CD14-positive monocyte (primary cell): ENCODE data around the gene PHLPP1. TPM values are rescaled to one million over a fixed set of nuclear protein-coding genes. Genes with fewer than 3 reads are reported as not detected.

Source experiments
- DNase-seq, 3 donors: peaks; one replicate each; pipeline ENCODE4 v3.0.0-alpha.2; 2011 to 2022
- H2AFZ ChIP-seq: 2 replicates; pipeline ENCODE4 v1.6.0; 2012; ENCODE audit warnings: mild to moderate bottlenecking, low read depth, low read length, inconsistent platforms; ENCODE audit not compliant: insufficient read depth, poor library complexity, severe bottlenecking
- H3K27ac ChIP-seq, 2 donors: 1 replicate in 1 of 2; 2 replicates in 1 of 2; pipeline ENCODE4 v1.5.1; 2012 to 2013; ENCODE audit warnings: low read length in 2 of 2, control low read depth in 1 of 2, inconsistent platforms in 1 of 2, low read depth in 1 of 2, mild to moderate bottlenecking in 1 of 2
- H3K27me3 ChIP-seq, 2 donors: one replicate each; pipeline versions ENCODE4 v1.6.0 to v1.6.1; 2011 to 2013; ENCODE audit warnings: low read length in 2 of 2; ENCODE audit not compliant: control insufficient read depth in 2 of 2, insufficient read depth in 2 of 2
- H3K36me3 ChIP-seq, 2 donors: replicated peaks in 1 of 2; 1 replicate in 1 of 2; 2 replicates in 1 of 2; pipeline versions ENCODE4 v1.5.1 to v1.6.1; 2012 to 2013; ENCODE audit warnings: low read length in 2 of 2, control low read depth in 1 of 2, inconsistent platforms in 1 of 2, mild to moderate bottlenecking in 1 of 2; ENCODE audit not compliant: insufficient read depth in 2 of 2, control insufficient read depth in 1 of 2
- H3K4me1 ChIP-seq, 2 donors: 1 replicate in 1 of 2; 2 replicates in 1 of 2; pipeline versions ENCODE4 v1.5.1 to v1.6.1; 2012 to 2013; ENCODE audit warnings: low read length in 2 of 2, control low read depth in 1 of 2, inconsistent platforms in 1 of 2, mild to moderate bottlenecking in 1 of 2, moderate library complexity in 1 of 2; ENCODE audit not compliant: insufficient read depth in 2 of 2, control insufficient read depth in 1 of 2
- H3K4me2 ChIP-seq: replicated peaks from 2 replicates; pipeline ENCODE3; 2012; ENCODE audit warnings: low read length, moderate library complexity, mild to moderate bottlenecking; ENCODE audit not compliant: poor library complexity, severe bottlenecking; ENCODE audit errors: extremely low read depth
- H3K4me3 ChIP-seq, 3 experiments: fragments of 200-600 bp in 1 of 3; sonication (generic) in 1 of 3; replicated peaks in 1 of 3; 1 replicate in 2 of 3; 2 replicates in 1 of 3; pipeline ENCODE4 v1.5.1; 2011 to 2013; ENCODE audit warnings: low read length in 3 of 3, mild to moderate bottlenecking in 3 of 3, control low read depth in 2 of 3, low read depth in 2 of 3, inconsistent platforms in 1 of 3, moderate library complexity in 1 of 3
- H3K79me2 ChIP-seq: 2 replicates; pipeline ENCODE4 v1.6.0; 2012; ENCODE audit warnings: mild to moderate bottlenecking, control low read depth, inconsistent platforms, low read length, moderate library complexity; ENCODE audit not compliant: insufficient read depth
- H3K9ac ChIP-seq: 2 replicates; pipeline ENCODE4 v1.6.0; 2017; ENCODE audit warnings: low read length, mild to moderate bottlenecking; ENCODE audit not compliant: insufficient read depth, poor library complexity, severe bottlenecking
- H3K9me3 ChIP-seq, 2 donors: replicated peaks in 1 of 2; 1 replicate in 1 of 2; 2 replicates in 1 of 2; pipeline versions ENCODE4 v1.5.1 to v1.6.1; 2012 to 2013; ENCODE audit warnings: low read length in 2 of 2, control low read depth in 1 of 2; ENCODE audit not compliant: control insufficient read depth in 1 of 2, insufficient read depth in 1 of 2
- H4K20me1 ChIP-seq: 2 replicates; pipeline ENCODE4 v1.6.0; 2012; ENCODE audit warnings: mild to moderate bottlenecking, low read length, control low read depth, moderate library complexity; ENCODE audit not compliant: insufficient read depth
- H3K27ac Mint-ChIP-seq, 7 donors: one replicate each; pipeline ENCODE4 v1.8.0; 2020; ENCODE audit warnings: mild to moderate bottlenecking in 7 of 7, mixed read lengths in 7 of 7, moderate library complexity in 6 of 7, inconsistent platforms in 2 of 7
- H3K27me3 Mint-ChIP-seq, 3 donors: one replicate each; pipeline ENCODE4 v1.8.0; 2021 to 2022; ENCODE audit warnings: low read depth in 3 of 3, mild to moderate bottlenecking in 3 of 3, mixed read lengths in 3 of 3, moderate library complexity in 3 of 3, inconsistent platforms in 1 of 3
- H3K36me3 Mint-ChIP-seq, 2 donors: one replicate each; pipeline ENCODE4 v1.8.0; 2020; ENCODE audit warnings: mixed read lengths in 2 of 2, inconsistent platforms in 1 of 2, mild to moderate bottlenecking in 1 of 2
- H3K4me1 Mint-ChIP-seq: one replicate; pipeline ENCODE4 v1.8.0; 2020; ENCODE audit warnings: mild to moderate bottlenecking, mixed read lengths
- H3K4me3 Mint-ChIP-seq, 2 donors: one replicate each; pipeline ENCODE4 v1.8.0; 2020; ENCODE audit warnings: mild to moderate bottlenecking in 2 of 2, mixed read lengths in 2 of 2, moderate library complexity in 1 of 2
- H3K9me3 Mint-ChIP-seq, 7 donors: one replicate each; pipeline ENCODE4 v1.8.0; 2020 to 2022; ENCODE audit warnings: mixed read lengths in 7 of 7, mild to moderate bottlenecking in 6 of 7, moderate library complexity in 6 of 7, inconsistent platforms in 2 of 7
- WGBS: methylation state at CpG from one replicate; pipeline ENCODE4 v1.1.5; 2013; ENCODE audit warnings: missing lambda C conversion rate; ENCODE audit not compliant: insufficient coverage; 5-methylcytosine and 5-hydroxymethylcytosine counted together
- intact Hi-C, 2 donors: fragments of 100-400 bp; cut with micrococcal nuclease; formaldehyde crosslinking; loops; one replicate each; pipeline versions ENCODE4 v1.15.0 to v1.15.1; 2023
- polyA plus RNA-seq, 3 donors: library from polyadenylated mRNA; depleted of rRNA in 1 of 3; unstranded in 2 of 3; stranded (reverse) in 1 of 3; fragments of 300-500 nt in 2 of 3; fragments of >200 nt in 1 of 3; fragmentation: Illumina TruSeq in 2 of 3; gene quantifications; 1 replicate in 2 of 3; 2 replicates in 1 of 3; pipeline ENCODE4 v1.2.3, GENCODE V29; 2012 to 2021
- TF ChIP-seq, protein P1 (sequence below): fragments of 200-600 bp; IDR thresholded peaks from one replicate; pipeline ENCODE4 v1.8.0; 2022; ENCODE audit warnings: antibody characterized with exemption, mild to moderate bottlenecking

The PHLPP1 gene
- polyA plus RNA-seq, 3 donors: 0.04 to 2.0 (median 0.55) TPM

DNA sequence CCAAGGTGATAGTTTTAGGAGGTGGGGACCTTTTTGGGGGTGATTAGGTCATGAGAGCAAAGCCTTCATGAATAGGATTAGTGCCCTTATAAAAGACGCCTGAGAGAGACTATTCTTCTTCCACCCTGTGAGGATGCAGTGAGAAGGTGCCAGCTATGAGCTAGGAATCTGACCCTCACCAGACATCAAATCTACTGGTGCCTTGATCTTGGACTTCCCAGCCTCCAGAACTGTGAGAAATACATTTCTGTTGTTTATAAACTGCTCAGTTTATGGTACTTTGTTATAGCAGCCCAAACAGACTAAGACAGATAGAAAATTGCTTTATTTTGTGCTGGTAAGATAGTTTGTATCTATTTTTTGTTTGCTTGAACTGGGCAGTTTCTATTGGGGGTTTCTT, 40.1 kb downstream of the PHLPP1 start:
- Histone ChIP-seq H2AFZ (no peak overlapping the region), H4K20me1 (no peaks in the 10 kb centered on the region), H3K27me3 (no peaks in the 10 kb centered on the region), H3K79me2 (peaks cover 9% of the 10 kb centered on the region), H3K4me3 (no peak overlapping the region), H3K27ac (no peak overlapping the region), H3K36me3 (no peaks in the 10 kb centered on the region), H3K4me1 (no peaks in the 10 kb centered on the region), H3K9me3 (no peaks in the 10 kb centered on the region), H3K9ac (no peak overlapping the region), H3K4me2 (no peak overlapping the region)
- Mint-ChIP-seq H3K36me3 (no peaks in the 10 kb centered on the region), H3K27me3 (peaks cover 0 to 2% (median 0%) of the 10 kb centered on the region in 3 donors), H3K27ac (no peak overlapping the region), H3K9me3 (peaks cover 0 to 3% (median 0%) of the 10 kb centered on the region in 7 donors), H3K4me1 (no peaks in the 10 kb centered on the region), H3K4me3 (no peak overlapping the region)
- TF ChIP-seq, protein P1, sequence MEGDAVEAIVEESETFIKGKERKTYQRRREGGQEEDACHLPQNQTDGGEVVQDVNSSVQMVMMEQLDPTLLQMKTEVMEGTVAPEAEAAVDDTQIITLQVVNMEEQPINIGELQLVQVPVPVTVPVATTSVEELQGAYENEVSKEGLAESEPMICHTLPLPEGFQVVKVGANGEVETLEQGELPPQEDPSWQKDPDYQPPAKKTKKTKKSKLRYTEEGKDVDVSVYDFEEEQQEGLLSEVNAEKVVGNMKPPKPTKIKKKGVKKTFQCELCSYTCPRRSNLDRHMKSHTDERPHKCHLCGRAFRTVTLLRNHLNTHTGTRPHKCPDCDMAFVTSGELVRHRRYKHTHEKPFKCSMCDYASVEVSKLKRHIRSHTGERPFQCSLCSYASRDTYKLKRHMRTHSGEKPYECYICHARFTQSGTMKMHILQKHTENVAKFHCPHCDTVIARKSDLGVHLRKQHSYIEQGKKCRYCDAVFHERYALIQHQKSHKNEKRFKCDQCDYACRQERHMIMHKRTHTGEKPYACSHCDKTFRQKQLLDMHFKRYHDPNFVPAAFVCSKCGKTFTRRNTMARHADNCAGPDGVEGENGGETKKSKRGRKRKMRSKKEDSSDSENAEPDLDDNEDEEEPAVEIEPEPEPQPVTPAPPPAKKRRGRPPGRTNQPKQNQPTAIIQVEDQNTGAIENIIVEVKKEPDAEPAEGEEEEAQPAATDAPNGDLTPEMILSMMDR: no peak
- intact Hi-C loops: no loop called here
- DNase-seq: no peak
- no CpG with 5 or more reads among the region's 1 CpG for WGBS

DNA sequence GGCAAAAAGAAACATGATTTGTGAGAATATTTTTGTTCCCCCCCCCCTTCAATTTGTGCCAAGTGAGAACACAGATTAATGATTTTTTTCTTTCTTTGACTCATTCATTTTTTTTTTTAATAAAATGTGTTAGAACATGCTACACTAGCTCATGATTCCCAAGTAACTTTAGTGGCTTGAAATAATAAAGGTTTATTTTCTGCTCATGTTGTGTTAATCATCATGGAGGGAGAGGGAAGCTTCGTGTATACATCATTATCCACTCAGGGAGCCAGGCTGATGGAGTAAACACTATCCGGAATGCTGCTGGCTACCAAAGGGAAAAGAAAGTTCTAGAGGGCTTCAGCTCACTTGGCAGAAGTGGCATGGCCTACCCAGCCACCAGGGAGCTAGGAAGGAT, 40.6 kb downstream of the PHLPP1 start:
- H3K9ac ChIP-seq: no peak overlapping the region
- Mint-ChIP-seq H3K9me3 (peaks cover 0 to 3% (median 0%) of the 10 kb centered on the region in 7 donors), H3K4me1 (no peaks in the 10 kb centered on the region), H3K27me3 (peaks cover 0 to 2% (median 0%) of the 10 kb centered on the region in 3 donors), H3K4me3 (no peak overlapping the region), H3K27ac (peak overlapping the region in 1 of 7 donors; percentile 30), H3K36me3 (no peaks in the 10 kb centered on the region)
- no peaks in the 10 kb centered on the region for H3K36me3 ChIP-seq
- DNase-seq: no peak
- no peaks in the 10 kb centered on the region for H3K9me3 ChIP-seq
- H3K27me3 ChIP-seq: no peaks in the 10 kb centered on the region
- H4K20me1 ChIP-seq: no peaks in the 10 kb centered on the region
- no peak overlapping the region for H3K27ac ChIP-seq
- intact Hi-C loops: no loop called here
- H3K4me2 ChIP-seq: no peak overlapping the region
- H3K4me3 ChIP-seq: no peak overlapping the region
- TF ChIP-seq, protein P1: no peak
- no peak overlapping the region for H2AFZ ChIP-seq
- H3K79me2 ChIP-seq: peaks cover 12% of the 10 kb centered on the region
- WGBS: 100% methylated on average over 1 of the region's 2 CpGs
- no peaks in the 10 kb centered on the region for H3K4me1 ChIP-seq
